ENCODE results near the gene PIM1. TPM values are rescaled to one million over a fixed set of nuclear protein-coding genes. Genes with fewer than 3 reads are reported as not detected.

Gene PIM1
- total RNA-seq, 1 donor from 2014 or later = 283 TPM

GRCh38 chr6:37134036-37134395 lies 35.9 kb upstream of the PIM1 start:
- POLR2A ChIA-PET = no interaction called here
- CTCF ChIA-PET = no interaction called here

GRCh38 chr6:37134396-37135191 lies 35.4 kb upstream of the PIM1 start:
- no peak for TF ChIP-seq CTCF (IDR thresholded peaks at IDR 0.05)

More at GRCh38 chr6:37134036-37134395, 35.9 kb upstream of the PIM1 start:
- Mint-ChIP-seq H3K27ac (no peak overlapping the region), H3K36me3 (ENCODE audit: low read depth) (no peaks in the 10 kb centered on the region), H3K27me3 (no peaks in the 10 kb centered on the region), H3K4me3 (no peak overlapping the region), H3K4me1 (peaks cover 20% of the 10 kb centered on the region), H3K9me3 (no peaks in the 10 kb centered on the region)
- TF ChIP-seq CTCF (IDR thresholded peaks at IDR 0.05) = no peak
- DNase-seq (no peak), ATAC-seq (ENCODE audit: low read depth) (no peak)
- intact Hi-C loops (cut with micrococcal nuclease) = no loop called here

GRCh38 chr6:37135835-37136694 lies 33.9 kb upstream of the PIM1 start:
- H3K4me1 Mint-ChIP-seq = peaks cover 14% of the 10 kb centered on the region
- H3K9me3 Mint-ChIP-seq = no peaks in the 10 kb centered on the region
- H3K4me3 Mint-ChIP-seq = no peak overlapping the region

More at GRCh38 chr6:37134396-37135191, 35.4 kb upstream of the PIM1 start:
- Mint-ChIP-seq H3K4me1 (peaks cover 20% of the 10 kb centered on the region), H3K4me3 (no peak overlapping the region), H3K9me3 (no peaks in the 10 kb centered on the region), H3K36me3 (ENCODE audit: low read depth) (no peaks in the 10 kb centered on the region), H3K27me3 (no peaks in the 10 kb centered on the region), H3K27ac (no peak overlapping the region)
- POLR2A ChIA-PET = no interaction called here
- ATAC-seq (ENCODE audit: low read depth) = no peak
- intact Hi-C loops (cut with micrococcal nuclease) = no loop called here
- CTCF ChIA-PET = no interaction called here
- no peak for DNase-seq

GRCh38 chr6:37136821-37137200 lies 33.1 kb upstream of the PIM1 start:
- CTCF ChIA-PET = interaction anchor here (1.0 kb wide), 1 partner anchor 85 kb away, joined by 3 read pairs; no protein-coding TSS in a partner anchor
- ATAC-seq (ENCODE audit: low read depth) (no peak), DNase-seq (no peak)
- H3K4me1 Mint-ChIP-seq = peaks cover 21% of the 10 kb centered on the region
- H3K4me3 Mint-ChIP-seq = no peak overlapping the region
- POLR2A ChIA-PET = interaction anchor here (0.7 to 2.2 kb wide), 6 partner anchors 11 to 103 kb away, joined by 3 to 11 read pairs (median 8); no protein-coding TSS in a partner anchor
- no peak for TF ChIP-seq CTCF (IDR thresholded peaks at IDR 0.05)
- no peaks in the 10 kb centered on the region for H3K36me3 Mint-ChIP-seq (ENCODE audit: low read depth)
- H3K9me3 Mint-ChIP-seq = no peaks in the 10 kb centered on the region
- no peak overlapping the region for H3K27ac Mint-ChIP-seq
- intact Hi-C loops (cut with micrococcal nuclease) = no loop called here
- no peaks in the 10 kb centered on the region for H3K27me3 Mint-ChIP-seq

More at GRCh38 chr6:37135835-37136694, 33.9 kb upstream of the PIM1 start:
- no peak for DNase-seq
- ChIA-PET CTCF (no interaction called here), POLR2A (interaction anchor here (0.7 to 2.2 kb wide), 6 partner anchors 17 to 103 kb away, joined by 5 to 11 read pairs (median 8); no protein-coding TSS in a partner anchor)
- no peak for ATAC-seq (ENCODE audit: low read depth)
- intact Hi-C loops (cut with micrococcal nuclease) = no loop called here
- Mint-ChIP-seq H3K27ac (no peak overlapping the region), H3K36me3 (ENCODE audit: low read depth) (no peaks in the 10 kb centered on the region), H3K27me3 (no peaks in the 10 kb centered on the region)
- no peak for TF ChIP-seq CTCF (IDR thresholded peaks at IDR 0.05)

All from activated B cell treated with CpG ODN at 0.5 μM for 24 hours (primary cell).